ENCODE results near the gene MCRS1.

MCRS1 gene

DNA sequence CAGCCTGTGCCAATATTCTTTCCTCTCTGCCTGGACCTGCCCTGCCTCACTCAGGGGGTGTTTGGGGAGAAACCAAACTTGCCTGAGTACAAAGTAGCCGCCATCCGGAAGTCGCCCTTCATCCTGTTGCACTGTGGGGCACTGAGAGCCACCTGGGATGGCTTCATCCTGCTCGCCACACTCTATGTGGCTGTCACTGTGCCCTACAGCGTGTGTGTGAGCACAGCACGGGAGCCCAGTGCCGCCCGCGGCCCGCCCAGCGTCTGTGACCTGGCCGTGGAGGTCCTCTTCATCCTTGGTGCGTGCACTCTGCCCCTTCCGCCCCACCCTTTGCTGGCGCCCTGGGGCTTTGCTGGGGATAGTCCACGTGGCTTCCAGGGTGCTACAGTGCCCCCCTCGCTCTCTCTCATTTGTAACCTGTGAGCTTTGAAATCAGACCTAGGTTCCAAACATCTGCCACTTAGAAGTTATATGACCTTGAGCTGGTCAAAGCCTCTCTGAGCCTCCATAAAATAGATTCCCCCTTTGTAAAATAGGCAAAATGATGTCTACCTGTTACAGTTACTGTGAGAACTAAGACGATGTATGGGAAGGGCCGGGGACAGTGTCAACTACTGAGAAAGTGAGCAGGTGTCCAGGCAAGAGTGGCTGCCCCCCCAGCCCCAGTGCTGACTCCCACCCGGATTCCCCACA lies 24.6 kb downstream of the MCRS1 start:
- TF ChIP-seq Cebpa-rat (IDR thresholded peaks at IDR 0.05): no peak
- H4K20me1 ChIP-seq: peaks cover 0 to 33% (median 17%) of the 10 kb centered on the region in 11 experiments; a peak in 17 of 22 replicates
- no peak overlapping the region for H3K4me3 ChIP-seq
- no peak overlapping the region for H3K27ac ChIP-seq
- H3K4me2 ChIP-seq: peak overlapping the region in 6 of 11 experiments; percentile 4 to 44 (median 24); a peak in 7 of 22 replicates
- H3K27me3 ChIP-seq: peaks cover 42 to 72% (median 54%) of the 10 kb centered on the region in 11 experiments
- peaks cover 9 to 26% (median 20%) of the 10 kb centered on the region in 10 experiments; a peak in 18 of 20 replicates for H3K4me1 ChIP-seq
- H3K9me3 ChIP-seq (replicated peaks in 1 of 11): no peaks in the 10 kb centered on the region
- H3K9ac ChIP-seq: no peak overlapping the region
- no peaks in the 10 kb centered on the region for H3K36me3 ChIP-seq

GRCh38 chr12:49542592-49543160 lies 25.3 kb downstream of the MCRS1 start:
- H3K9me3 ChIP-seq (replicated peaks in 1 of 11): no peaks in the 10 kb centered on the region
- H4K20me1 ChIP-seq: peaks cover 0 to 38% (median 23%) of the 10 kb centered on the region in 11 experiments; a peak in 17 of 22 replicates
- no peak overlapping the region for H3K4me3 ChIP-seq
- TF ChIP-seq Cebpa-rat (IDR thresholded peaks at IDR 0.05): no peak
- peaks cover 16 to 33% (median 27%) of the 10 kb centered on the region in 10 experiments; a peak in 18 of 20 replicates for H3K4me1 ChIP-seq
- peaks cover 42 to 72% (median 54%) of the 10 kb centered on the region in 11 experiments for H3K27me3 ChIP-seq
- no peak overlapping the region for H3K27ac ChIP-seq
- H3K9ac ChIP-seq: no peak overlapping the region
- no peaks in the 10 kb centered on the region for H3K36me3 ChIP-seq
- peak overlapping the region in 4 of 11 experiments; percentile 4 to 44 (median 24); a peak in 4 of 22 replicates for H3K4me2 ChIP-seq

- Histone ChIP-seq H3K4me2 (no peak overlapping the region), H3K9me3 (replicated peaks in 1 of 11) (no peaks in the 10 kb centered on the region), H3K27me3 (peaks cover 42 to 72% (median 54%) of the 10 kb centered on the region in 11 experiments), H3K36me3 (no peaks in the 10 kb centered on the region), H3K9ac (no peak overlapping the region), H3K27ac (no peak overlapping the region), H3K4me3 (no peak overlapping the region), H3K4me1 (peaks cover 22 to 39% (median 32%) of the 10 kb centered on the region in 10 experiments; a peak in 19 of 20 replicates), H4K20me1 (peaks cover 0 to 40% (median 30%) of the 10 kb centered on the region in 11 experiments; a peak in 17 of 22 replicates)
- TF ChIP-seq Cebpa-rat (IDR thresholded peaks at IDR 0.05): no peak
Measured at GRCh38 chr12:49541911-49542505, 25.9 kb downstream of the MCRS1 start.

- peaks cover 49 to 72% (median 59%) of the 10 kb centered on the region in 11 experiments for H3K27me3 ChIP-seq
Measured at GRCh38 chr12:49541140-49541861, 26.6 kb downstream of the MCRS1 start.

GRCh38 chr12:49540229-49541139 lies 27.5 kb downstream of the MCRS1 start:
- H3K9ac ChIP-seq: no peak overlapping the region
- no peaks in the 10 kb centered on the region for H3K36me3 ChIP-seq
- no peak overlapping the region for H3K27ac ChIP-seq
- peak overlapping the region in 9 of 11 experiments; percentile 13 to 100 (median 94); a peak in 12 of 22 replicates for H3K4me2 ChIP-seq
- no peaks in the 10 kb centered on the region for H3K9me3 ChIP-seq (replicated peaks in 1 of 11)
- peaks cover 57 to 80% (median 67%) of the 10 kb centered on the region in 11 experiments for H3K27me3 ChIP-seq
- peaks cover 0 to 55% (median 38%) of the 10 kb centered on the region in 11 experiments; a peak in 18 of 22 replicates for H4K20me1 ChIP-seq
- peaks cover 24 to 53% (median 44%) of the 10 kb centered on the region in 10 experiments; a peak in 19 of 20 replicates for H3K4me1 ChIP-seq
- H3K4me3 ChIP-seq: 0 out of 20 replicates have a peak overlapping the region, but pooled peaks of 2 of the 10 experiments have one; percentile 2 to 60
- TF ChIP-seq Cebpa-rat (IDR thresholded peaks at IDR 0.05): no peak

More at GRCh38 chr12:49541140-49541861, 26.6 kb downstream of the MCRS1 start:
- Histone ChIP-seq H4K20me1 (peaks cover 0 to 47% (median 34%) of the 10 kb centered on the region in 11 experiments; a peak in 18 of 22 replicates), H3K27ac (no peak overlapping the region), H3K9ac (no peak overlapping the region), H3K36me3 (no peaks in the 10 kb centered on the region), H3K4me3 (no peak overlapping the region), H3K4me2 (no peak overlapping the region), H3K4me1 (peaks cover 24 to 46% (median 39%) of the 10 kb centered on the region in 10 experiments; a peak in 19 of 20 replicates), H3K9me3 (replicated peaks in 1 of 11) (no peaks in the 10 kb centered on the region)
- no peak for TF ChIP-seq Cebpa-rat (IDR thresholded peaks at IDR 0.05)

- Histone ChIP-seq H3K4me3 (peak overlapping the region; percentile 51 to 71 (median 58); a peak in 19 of 20 replicates), H3K4me2 (peak overlapping the region; percentile 76 to 100 (median 94)), H3K27ac (peak overlapping the region in 1 of 11 experiments; percentile 25; a peak in 1 of 22 replicates), H3K36me3 (no peaks in the 10 kb centered on the region), H4K20me1 (peaks cover 0 to 60% (median 38%) of the 10 kb centered on the region in 11 experiments; a peak in 18 of 22 replicates), H3K27me3 (peaks cover 66 to 81% (median 76%) of the 10 kb centered on the region in 11 experiments), H3K9ac (peak overlapping the region in 5 of 11 experiments; percentile 13 to 61 (median 41); a peak in 4 of 22 replicates), H3K4me1 (peaks cover 24 to 54% (median 48%) of the 10 kb centered on the region in 10 experiments; a peak in 19 of 20 replicates), H3K9me3 (replicated peaks in 1 of 11) (no peaks in the 10 kb centered on the region)
- TF ChIP-seq Cebpa-rat (IDR thresholded peaks at IDR 0.05): no peak
Measured at GRCh38 chr12:49539406-49540228, 28.3 kb downstream of the MCRS1 start.
